ENCODE measurements around the gene RDH13. TPM values are rescaled to one million over a fixed set of nuclear protein-coding genes. Genes with fewer than 3 reads are reported as not detected.

Gene RDH13
- total and polyA plus RNA-seq, 9 donors = 7.8 to 17.3 (median 11.8) TPM

DNA sequence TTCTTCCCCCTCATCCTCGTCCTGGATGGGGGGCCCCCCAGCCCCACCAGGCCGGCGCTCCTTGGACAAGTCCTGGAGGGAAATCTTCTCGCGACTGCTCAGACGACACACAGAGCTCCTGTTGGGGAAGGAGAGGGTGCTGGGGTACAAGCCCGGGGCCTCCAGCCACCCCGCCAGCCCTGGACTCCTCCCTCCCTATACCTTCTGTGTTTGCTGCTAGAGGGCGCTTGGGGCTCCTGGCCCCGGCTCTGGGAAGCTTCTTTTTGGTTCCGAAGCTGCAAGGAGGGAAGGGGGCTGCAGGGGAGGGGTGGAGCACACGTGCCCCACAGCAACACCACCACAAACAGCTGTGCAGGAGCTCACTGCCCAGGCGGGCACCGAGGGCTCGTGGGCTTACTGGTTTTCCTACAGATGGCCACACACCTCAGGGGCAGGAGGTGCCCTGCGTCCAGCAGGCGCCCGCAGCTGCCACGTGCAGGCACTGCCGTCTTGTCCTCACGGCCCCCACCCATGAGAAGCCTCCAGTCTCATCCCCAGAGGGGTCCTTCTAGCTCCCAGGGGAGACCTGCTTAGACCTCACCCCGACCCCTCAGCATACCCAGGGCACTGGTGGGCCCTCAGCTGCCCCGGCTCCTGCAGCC lies 33.2 kb upstream of the RDH13 start:
- no peaks in the 10 kb centered on the region for H3K27me3 ChIP-seq
- 78 to 82% (median 79%) methylated on average over 23 of the region's 23 CpGs for WGBS, 3 donors
- no peak for DNase-seq
- intact Hi-C loops (cut with DNase I) = no loop called here
- H3K36me3 ChIP-seq = no peaks in the 10 kb centered on the region
- H3K9me3 ChIP-seq = no peaks in the 10 kb centered on the region
- no peaks in the 10 kb centered on the region for H3K4me1 ChIP-seq (ENCODE audit: insufficient read depth)
- H3K27ac ChIP-seq = no peak overlapping the region
- TF ChIP-seq POLR2A (IDR thresholded peaks at IDR 0.05) (no peak), EP300 (IDR thresholded peaks at IDR 0.05) (no peak)
- TF ChIP-seq, protein P1, sequence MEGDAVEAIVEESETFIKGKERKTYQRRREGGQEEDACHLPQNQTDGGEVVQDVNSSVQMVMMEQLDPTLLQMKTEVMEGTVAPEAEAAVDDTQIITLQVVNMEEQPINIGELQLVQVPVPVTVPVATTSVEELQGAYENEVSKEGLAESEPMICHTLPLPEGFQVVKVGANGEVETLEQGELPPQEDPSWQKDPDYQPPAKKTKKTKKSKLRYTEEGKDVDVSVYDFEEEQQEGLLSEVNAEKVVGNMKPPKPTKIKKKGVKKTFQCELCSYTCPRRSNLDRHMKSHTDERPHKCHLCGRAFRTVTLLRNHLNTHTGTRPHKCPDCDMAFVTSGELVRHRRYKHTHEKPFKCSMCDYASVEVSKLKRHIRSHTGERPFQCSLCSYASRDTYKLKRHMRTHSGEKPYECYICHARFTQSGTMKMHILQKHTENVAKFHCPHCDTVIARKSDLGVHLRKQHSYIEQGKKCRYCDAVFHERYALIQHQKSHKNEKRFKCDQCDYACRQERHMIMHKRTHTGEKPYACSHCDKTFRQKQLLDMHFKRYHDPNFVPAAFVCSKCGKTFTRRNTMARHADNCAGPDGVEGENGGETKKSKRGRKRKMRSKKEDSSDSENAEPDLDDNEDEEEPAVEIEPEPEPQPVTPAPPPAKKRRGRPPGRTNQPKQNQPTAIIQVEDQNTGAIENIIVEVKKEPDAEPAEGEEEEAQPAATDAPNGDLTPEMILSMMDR (IDR thresholded peaks at IDR 0.05) = no peak
- H3K4me3 ChIP-seq = no peak overlapping the region

DNA sequence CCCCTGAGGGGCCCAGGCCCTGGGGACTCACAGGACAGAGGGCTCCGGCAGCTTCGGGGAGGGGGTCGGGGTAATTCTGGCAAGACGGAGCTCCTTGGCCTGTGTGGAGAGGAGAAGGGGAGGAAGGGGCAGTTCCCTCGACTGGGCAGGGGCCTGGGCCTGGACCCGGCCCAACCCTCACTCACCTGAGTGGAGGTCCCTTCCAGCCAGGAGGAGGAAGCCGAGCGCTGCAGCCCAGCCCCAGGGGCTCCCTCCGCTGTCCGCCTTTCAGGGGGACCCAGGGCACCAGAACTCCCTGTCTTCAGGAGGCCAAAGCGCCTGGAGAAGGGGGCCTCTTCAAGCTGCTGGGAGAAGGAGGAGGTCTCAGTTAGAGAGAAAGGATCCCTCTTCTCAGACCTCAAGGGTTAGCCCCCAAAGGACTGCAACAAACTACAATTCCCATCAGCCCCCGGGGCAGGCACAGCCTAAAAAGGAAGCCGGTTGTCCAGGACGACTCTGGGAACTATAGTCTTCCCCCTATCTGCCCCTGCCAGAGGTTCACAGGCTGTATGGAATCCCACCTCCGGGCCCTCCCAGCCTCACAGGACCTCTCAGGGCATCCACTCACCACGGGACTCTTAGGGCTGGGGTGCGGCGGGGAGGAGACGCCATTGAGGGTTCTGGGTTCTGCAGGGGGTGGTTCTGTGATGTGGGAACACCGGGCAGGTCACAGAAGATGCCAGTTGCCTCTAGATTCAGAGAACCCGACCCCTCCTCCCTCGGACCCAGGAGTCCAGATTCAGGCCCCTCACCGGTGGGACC lies 32.5 kb upstream of the RDH13 start:
- H3K27me3 ChIP-seq = no peaks in the 10 kb centered on the region
- H3K4me3 ChIP-seq = no peak overlapping the region
- no peaks in the 10 kb centered on the region for H3K4me1 ChIP-seq (ENCODE audit: insufficient read depth)
- TF ChIP-seq, protein P1 (IDR thresholded peaks at IDR 0.05) = no peak
- TF ChIP-seq EP300 (IDR thresholded peaks at IDR 0.05) (no peak), POLR2A (IDR thresholded peaks at IDR 0.05) (no peak)
- DNase-seq = no peak
- WGBS, 3 donors = 81 to 85% (median 83%) methylated on average over 23 of the region's 23 CpGs
- H3K9me3 ChIP-seq = no peaks in the 10 kb centered on the region
- intact Hi-C loops (cut with DNase I) = no loop called here
- no peaks in the 10 kb centered on the region for H3K36me3 ChIP-seq
- no peak overlapping the region for H3K27ac ChIP-seq

DNA sequence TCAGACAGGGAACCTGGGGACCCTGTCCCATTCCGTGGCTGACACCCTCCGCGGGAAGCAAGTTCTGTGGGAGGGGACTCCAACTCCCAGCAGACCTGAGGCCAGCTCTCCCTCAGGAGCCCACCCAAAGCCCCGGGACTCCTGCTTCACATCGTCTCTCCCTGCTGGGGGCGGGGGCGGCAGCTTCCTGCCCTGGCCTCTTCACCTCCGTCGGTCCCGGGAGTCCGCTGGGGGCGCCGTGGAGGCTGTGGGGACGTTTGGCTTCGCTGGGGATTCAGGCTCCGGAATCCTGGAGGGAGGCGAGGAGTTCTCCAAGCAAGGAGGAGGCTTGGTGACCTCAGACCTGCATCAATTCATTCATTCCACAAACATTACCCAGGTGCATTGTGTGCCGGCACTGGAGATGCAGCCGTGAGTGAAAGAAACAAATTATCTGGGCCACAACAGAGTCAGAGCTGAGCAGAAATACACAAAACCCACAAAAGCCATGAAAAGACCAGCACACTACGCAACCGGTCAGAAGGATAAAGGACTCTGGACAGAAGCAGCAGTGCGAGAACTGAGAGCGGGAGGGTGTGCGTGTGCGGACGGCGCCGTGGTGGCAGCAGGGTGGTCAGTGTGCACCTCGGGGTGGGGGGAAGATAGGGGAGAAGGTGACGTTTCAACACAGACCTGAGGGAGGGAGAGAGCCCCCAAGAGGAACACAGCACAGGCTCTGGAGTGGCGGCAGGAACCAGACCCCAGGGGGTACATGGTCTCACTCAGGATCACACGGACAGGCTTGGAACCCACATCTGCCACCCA lies 31.7 kb upstream of the RDH13 start:
- WGBS, 3 donors = 78 to 85% (median 82%) methylated on average over 32 of the region's 32 CpGs
- H3K27ac ChIP-seq = no peak overlapping the region
- DNase-seq = no peak
- no peaks in the 10 kb centered on the region for H3K4me1 ChIP-seq (ENCODE audit: insufficient read depth)
- intact Hi-C loops (cut with DNase I) = no loop called here
- H3K27me3 ChIP-seq = no peaks in the 10 kb centered on the region
- TF ChIP-seq POLR2A (IDR thresholded peaks at IDR 0.05) (no peak), EP300 (IDR thresholded peaks at IDR 0.05) (no peak)
- TF ChIP-seq, protein P1 (IDR thresholded peaks at IDR 0.05) = no peak
- H3K4me3 ChIP-seq = no peak overlapping the region
- H3K36me3 ChIP-seq = no peaks in the 10 kb centered on the region
- no peaks in the 10 kb centered on the region for H3K9me3 ChIP-seq

DNA sequence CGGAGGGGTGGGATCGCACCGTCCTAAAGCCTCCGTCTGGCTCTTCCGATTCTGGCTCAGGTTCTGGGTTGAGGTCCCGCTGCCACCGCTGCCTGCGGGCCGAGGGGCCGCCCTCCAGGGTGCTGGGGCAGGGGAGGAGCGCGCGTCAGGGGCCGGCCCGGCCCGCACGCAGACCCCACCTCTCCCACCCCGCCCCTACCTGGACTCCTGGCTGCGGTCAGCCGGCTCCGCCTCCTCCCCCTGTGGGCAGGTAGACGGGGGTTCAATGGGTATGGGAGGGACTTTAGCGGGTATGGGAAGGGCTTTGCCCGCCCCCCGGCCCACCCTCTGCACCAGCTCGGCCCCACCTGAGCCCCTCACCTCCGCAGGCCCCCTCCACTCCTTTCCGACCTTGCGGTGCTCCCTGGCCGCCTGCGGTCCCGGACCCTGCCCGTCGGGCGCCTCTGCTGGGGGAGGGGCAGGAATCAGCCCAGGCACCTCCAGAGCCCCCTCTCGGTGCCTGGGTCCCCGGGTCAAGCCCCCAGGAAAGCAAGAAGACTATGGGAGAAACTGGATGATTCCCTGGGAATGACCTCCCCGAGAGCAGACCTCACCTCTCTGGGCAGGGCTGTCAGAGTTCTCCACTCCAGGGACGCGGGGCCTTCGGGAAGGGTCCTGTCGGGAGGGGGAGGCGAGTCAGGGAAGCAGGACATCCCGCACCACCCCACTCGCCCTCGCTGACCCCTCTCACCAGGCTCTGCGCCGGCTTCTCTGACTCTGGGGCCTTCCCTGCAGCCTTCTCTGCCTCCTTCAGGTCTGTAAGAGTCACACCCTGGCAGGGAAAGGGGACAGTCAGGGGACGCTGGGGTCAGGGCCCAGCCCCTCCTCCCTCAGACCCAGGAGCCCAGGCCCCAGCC lies 29.7 kb upstream of the RDH13 start:
- intact Hi-C loops (cut with DNase I) = no loop called here
- H3K9me3 ChIP-seq = no peaks in the 10 kb centered on the region
- H3K27me3 ChIP-seq = no peaks in the 10 kb centered on the region
- H3K27ac ChIP-seq = no peak overlapping the region
- DNase-seq = no peak
- no peaks in the 10 kb centered on the region for H3K36me3 ChIP-seq
- H3K4me3 ChIP-seq = no peak overlapping the region
- peaks cover under 1% of the 10 kb centered on the region for H3K4me1 ChIP-seq (ENCODE audit: insufficient read depth)
- WGBS, 3 donors = 85 to 88% (median 86%) methylated on average over 48 to 49 of the region's 49 CpGs
- TF ChIP-seq, protein P1 (IDR thresholded peaks at IDR 0.05) = no peak
- no peak for TF ChIP-seq EP300 (IDR thresholded peaks at IDR 0.05)
- TF ChIP-seq POLR2A (IDR thresholded peaks at IDR 0.05) = no peak

All from ovary (tissue), 9 donors.